Sigmoid colon (tissue), 4 donors: ENCODE results near the gene ELAVL4.

ENCODE experiments used
- CTCF ChIP-seq, 4 experiments: fragments of 450-650 bp in 3 of 4; fragments of 200-600 bp in 1 of 4; IDR thresholded peaks; one replicate each; pipeline ENCODE4 v1.5.1; 2016 to 2019; ENCODE audit warnings: antibody characterized with exemption in 4 of 4, mild to moderate bottlenecking in 3 of 4, moderate library complexity in 2 of 4
- POLR2A ChIP-seq, 2 donors: fragments of 450-650 bp; IDR thresholded peaks; one replicate each; pipeline ENCODE4 v1.6.1; 2016; ENCODE audit warnings: antibody characterized with exemption in 2 of 2, mild to moderate bottlenecking in 2 of 2, moderate library complexity in 2 of 2
- POLR2AphosphoS5 ChIP-seq, 4 donors: sonication (generic); formaldehyde crosslinking; IDR thresholded peaks; one replicate each; pipeline ENCODE4 v1.6.1; 2017; ENCODE audit warnings: antibody characterized with exemption in 4 of 4

GRCh38 chr1:50112193-50112592, 3.5 kb downstream of the ELAVL4 start:
- no peak for TF ChIP-seq CTCF (IDR thresholded peaks at IDR 0.05)
- TF ChIP-seq POLR2AphosphoS5 (IDR thresholded peaks at IDR 0.05) = no peak
- no peak for TF ChIP-seq POLR2A (IDR thresholded peaks at IDR 0.05)
